GM20000 (cell line): ENCODE results near the gene TSPAN3.
A peak's percentile ranks its signal among the peaks of the same experiment; 100 is the strongest.

Experiments
- DNase-seq: peaks from one replicate; pipeline ENCODE4 v3.0.0; 2012; ENCODE audit warnings: low spot score
- CTCF ChIP-seq: IDR thresholded peaks from 2 replicates; pipeline ENCODE4 v1.5.1; 2012; ENCODE audit warnings: mild to moderate bottlenecking, control low read depth; ENCODE audit errors: extremely low read depth, missing control alignments

The TSPAN3 gene

DNA sequence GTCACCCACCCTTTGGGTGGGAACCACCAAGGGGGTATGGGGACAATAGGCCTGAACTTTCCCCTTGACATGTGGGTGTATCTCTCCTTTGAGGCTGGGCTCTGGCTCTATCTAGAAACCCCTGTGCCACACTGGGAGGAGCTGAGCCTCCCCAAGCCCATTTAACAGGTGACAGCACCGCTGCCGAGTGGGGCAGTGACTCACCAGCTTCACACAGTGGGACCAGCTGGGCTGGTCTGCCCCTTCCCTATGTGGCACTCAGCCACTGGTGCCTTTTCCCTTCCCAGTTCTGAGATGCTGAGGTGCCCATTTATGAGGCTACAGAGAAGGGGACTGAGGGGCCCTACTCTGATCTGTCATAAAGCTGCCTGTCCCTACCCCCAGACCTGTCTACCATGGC is 70.9 kb downstream of the TSPAN3 start:
- DNase-seq, result no peak
- no peak for TF ChIP-seq CTCF

DNA sequence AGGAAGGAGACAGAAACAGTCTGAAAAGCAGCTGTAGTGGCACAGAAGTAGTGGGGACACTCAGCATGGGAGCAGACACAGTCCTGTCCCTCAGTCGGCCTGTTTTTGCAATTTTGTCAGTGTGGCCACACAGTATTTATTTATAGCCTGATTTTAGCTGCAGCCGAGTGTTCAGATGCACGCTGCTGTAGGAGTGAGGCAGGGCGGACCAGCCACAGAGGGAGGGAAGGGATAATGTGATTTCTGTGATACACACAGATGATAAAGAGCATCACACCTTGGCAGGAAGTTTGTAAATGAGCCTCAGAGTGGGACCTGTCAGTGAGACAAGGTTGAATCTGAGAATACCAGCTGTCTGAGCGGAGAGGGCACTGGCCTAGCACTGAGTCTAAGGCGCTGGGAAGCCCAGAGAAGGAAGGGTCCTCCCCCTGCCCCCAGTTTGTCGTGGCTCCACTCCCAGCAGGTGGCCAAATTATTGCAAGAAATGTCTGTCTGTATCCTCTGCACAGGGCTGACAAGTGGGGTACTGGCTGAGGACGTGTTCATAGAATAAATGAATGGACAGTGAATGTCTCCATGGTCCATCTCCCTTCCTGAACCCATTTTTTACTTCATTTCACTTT is 72.1 kb downstream of the TSPAN3 start:
- no peak for DNase-seq
- no peak for TF ChIP-seq CTCF

DNA sequence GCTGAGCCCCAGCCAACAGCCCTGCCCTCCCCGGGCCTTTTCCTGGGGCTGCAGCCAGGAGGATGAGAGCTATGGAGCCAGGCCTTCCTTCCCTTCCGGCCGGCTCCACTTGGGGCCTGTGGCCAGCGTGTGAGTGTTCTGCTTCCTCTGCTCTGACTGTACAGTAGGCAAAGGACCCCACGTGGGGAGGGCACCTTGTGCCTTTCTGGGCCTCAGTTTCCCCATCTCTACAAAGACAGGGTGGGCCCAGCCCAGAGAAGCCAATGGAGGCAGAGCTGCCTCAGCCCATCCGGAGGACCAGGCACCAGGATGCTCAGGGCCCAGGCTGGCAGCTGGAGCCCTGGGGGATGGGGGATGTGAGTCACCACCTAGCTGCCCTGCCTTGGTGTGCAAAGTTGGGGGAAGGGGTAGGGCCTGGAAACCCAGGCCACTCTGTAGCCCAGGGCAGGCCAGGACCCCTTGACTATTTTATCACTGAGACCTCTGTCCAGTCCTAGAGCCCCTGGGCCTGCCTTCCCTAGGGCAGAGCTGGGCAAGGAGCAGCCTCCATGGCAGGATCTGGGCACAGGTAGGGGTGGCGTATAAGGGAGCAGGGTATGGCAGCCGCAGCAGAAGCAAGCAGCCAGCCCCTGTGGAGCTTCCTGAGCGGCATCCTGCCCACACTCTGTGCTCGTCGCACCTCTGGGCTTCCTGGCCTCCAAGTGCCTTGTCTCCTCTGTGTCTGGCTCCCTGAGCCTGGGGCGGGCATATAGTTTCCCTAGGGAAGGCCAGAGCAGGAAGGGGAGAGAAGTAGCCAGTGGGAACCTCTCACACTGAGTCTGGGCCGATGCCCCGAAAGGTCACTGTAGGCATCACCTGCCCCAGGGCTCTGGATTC is 74.1 kb downstream of the TSPAN3 start:
- no peak for TF ChIP-seq CTCF
- DNase-seq, result no peak

DNA sequence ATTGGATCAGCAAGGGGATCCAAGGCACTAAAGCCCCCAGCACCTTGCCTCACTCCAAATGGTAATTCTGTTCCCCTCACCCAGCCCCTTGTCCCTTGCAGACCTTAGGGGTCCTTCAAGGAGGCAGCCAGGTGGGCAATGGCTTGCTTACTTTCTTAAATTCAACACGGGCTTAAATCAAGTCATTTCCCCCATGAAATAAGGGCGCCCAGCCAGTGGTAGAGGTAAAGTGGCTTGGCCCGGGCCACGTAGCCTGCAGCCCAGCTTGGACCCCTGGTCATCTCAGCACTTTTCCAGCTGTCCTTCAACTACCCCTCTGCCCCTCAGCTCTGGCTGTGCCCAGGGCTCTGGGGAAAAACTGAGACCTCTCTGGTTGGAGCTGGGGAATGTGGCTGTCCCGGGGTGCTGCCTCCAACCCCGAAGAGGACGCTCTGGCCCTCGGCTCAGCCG is 74.8 kb downstream of the TSPAN3 start:
- no peak for DNase-seq
- TF ChIP-seq CTCF, result no peak

DNA sequence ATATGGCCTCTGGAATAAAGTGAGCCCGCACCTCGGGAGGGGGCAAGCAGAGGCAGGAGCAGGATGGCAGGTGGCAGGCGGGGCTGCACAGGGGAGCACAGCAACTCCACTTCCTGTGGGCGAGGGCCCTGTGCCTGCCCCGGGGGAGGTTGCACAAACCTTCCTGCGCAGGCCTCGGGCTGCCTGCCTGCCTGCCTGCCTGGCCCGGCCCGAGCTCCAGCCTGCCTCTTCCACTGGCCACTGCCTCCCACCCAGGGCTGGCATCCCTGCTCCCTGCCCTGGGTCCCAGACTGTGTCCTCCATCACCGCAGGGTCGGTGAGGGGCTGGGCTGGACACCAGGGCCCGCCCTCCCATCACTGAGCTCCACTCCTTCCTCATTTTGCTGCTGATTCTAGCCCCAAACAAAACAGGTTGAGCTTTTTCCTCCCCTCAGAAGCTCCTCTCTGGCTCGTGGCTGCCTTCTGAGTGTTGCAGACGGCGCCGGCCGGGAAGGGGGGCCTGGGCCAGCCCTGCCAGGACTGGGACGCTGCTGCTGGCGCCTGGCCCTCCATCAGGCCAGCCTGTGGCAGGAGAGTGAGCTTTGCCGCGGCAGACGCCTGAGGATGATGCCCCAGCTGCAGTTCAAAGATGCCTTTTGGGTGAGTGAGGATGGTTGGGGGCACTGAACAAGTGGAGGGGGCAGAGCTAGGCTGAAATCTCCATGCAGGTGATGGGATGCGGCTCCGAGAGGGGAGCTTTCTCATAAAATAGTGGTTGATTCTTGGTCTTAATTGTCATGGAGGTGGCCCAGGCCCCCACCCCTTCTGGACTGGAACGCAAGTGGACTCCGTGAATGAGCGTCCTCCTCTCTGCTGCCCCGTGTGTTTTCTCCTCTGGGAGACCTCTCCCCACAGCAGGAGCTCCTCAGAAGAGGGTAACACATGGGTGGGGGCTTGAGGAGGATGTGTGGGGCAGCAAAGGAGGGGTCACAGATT is 75.7 kb downstream of the TSPAN3 start, which contains the start of gene PSTPIP1:
Gene PSTPIP1, plus strand, starts transcription at position 156 of the 975 bp plus-strand sequence. Its CDS starts 448 bp downstream, at position 604.
- peak; percentile 56 for DNase-seq
- TF ChIP-seq CTCF, result no peak

GRCh38 chr15:76994496-76994895 is 76.4 kb downstream of the TSPAN3 start:
- DNase-seq, result no peak
- TF ChIP-seq CTCF, result no peak
